A549 treated with DMSO at 1 μM for 4 hours (cell line): ENCODE results near the gene BRMS1. TPM values are rescaled to one million over a fixed set of nuclear protein-coding genes. Genes with fewer than 3 reads are reported as not detected.

Experiments
- total RNA-seq: library from RNA; stranded (reverse); fragments of 200-300 nt; extraction: Qiagen RNA extraction; gene quantifications from 5 replicates; pipeline ENCODE4 v1.2.3, GENCODE V29; 2022; ENCODE audit warnings: low read depth

The BRMS1 gene, protein sequence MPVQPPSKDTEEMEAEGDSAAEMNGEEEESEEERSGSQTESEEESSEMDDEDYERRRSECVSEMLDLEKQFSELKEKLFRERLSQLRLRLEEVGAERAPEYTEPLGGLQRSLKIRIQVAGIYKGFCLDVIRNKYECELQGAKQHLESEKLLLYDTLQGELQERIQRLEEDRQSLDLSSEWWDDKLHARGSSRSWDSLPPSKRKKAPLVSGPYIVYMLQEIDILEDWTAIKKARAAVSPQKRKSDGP
- total RNA-seq, result 81.4 to 99.0 TPM (median 87.3 TPM) in 5 replicates

DNA sequence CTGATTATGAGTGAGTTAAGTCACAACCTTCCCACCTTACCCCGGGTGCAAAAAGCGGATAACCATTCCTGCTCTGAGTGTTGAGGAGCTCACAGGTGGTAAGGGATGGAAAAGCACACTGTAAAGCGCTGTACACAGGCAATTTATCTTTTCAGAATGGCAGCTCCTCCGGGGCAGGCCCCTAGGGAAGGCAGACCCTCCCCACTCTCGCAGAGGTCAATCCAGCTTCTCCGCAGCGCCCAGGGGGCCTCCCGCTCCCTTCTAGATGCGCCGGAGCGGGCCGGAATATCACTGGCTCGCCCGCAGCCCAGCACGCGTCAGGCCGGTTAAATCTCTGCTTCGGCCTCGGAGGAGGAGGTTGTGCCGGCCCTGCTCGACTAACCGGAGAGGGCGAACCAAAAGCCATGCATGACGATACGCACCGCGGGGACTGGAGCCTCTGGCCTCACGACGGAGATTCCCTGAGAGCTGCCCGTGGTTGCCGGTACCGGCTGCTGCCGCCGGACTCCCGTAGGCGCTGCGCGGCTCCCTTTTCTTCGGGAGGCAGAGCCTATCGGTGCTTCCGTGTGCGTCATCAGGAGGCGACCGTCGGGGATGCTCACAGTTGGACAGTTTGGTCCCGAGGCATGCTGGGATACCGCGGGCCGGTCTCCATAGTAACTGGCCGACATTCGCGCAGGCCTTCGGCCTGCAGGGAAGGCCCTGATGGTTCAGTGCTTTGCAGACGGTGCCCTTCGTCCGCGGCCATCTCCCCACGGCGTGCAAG lies at the start of gene BRMS1:
Gene BRMS1, minus strand, starts transcription at position 555 of the 766 bp plus-strand sequence. CDS start 2,870 bp downstream, outside the sequence.

DNA sequence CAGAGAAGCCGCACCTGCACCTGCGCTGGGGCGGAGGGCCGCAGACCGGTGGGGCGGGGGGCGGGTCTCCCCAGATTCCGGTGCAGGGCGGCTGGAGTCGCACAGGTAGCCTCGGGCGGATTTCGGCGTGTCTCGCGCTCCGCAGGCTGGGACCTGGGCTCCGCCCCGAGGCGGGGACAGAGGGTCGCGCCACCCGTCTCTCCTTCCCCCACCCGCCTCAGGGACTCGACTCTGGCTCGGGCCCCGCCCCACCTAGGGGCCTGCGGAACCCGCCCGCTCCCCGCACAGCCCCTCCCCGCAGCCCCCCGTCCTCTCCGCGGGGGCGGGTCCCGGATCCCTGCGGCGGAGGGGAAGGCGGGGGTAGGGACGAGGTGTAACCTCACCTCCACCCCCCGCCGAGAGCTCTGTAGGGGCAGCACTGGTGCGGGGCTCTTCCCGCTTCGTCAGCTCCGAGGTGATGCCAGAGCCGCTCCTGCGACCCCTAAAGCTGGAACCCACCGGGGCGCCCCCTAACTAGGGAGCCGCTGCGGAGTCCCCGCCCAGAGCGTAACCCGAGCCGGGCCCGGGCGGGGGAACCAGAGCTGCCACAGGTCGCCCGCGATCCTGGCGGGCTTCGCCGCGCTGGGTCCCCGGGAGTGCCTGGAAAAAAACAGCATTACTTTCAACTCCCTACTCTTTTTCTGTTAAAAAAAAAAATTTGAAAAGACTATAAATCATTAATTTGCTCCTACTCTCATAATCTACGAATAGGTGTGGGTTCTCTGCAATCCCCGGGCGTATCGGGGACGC lies 26.9 kb upstream of the BRMS1 start, which contains the start of gene SLC29A2:
Gene SLC29A2, minus strand, starts transcription at position 134 of the 789 bp plus-strand sequence. CDS start 169 bp downstream, outside the sequence.

DNA sequence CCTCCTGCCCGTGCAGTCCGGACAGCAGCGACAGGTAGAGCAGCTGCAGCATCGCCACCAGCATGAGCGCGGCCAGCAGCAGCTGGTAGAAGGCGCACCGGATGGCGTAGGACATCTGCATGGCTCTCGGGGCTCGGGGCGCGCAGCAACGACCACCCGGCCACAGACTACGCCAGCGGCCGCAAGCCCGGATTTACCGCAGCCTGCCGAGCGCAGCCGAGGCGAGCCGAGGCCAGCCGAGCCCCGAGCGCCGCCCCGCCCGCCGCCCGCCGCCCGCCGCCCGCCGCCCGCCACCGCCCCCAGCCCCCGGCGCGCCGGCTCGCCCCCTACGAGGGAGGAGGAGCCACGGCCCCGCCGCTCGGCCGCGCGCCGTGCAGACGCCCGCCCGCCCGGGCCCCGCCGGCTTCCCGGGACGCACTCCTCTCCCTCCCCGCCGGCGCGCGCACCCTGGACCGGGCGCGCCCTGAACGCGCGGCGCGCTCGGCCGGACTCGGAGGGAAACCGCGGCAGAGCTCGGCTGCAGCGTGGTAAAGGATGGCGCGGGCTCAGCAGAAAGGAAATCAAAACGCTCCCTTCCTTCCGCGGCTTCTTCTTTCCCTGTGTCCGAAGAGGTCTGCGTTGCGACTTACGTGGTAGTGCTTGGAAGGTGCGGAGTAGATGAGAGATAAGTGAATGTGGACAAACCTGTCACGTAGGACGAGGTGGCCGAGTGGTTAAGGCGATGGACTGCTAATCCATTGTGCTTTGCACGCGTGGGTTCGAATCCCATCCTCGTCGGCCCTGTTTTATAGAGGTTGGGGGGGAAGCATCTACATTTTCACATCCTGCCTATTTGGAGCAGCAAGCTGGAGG lies 2.7 kb upstream of the BRMS1 start, which contains the start of gene B4GAT1:
Gene B4GAT1, minus strand, starts transcription at position 205 of the 852 bp plus-strand sequence. Its CDS starts 84 bp downstream, at position 121.

GRCh38 chr11:66336234-66337102 lies 8.4 kb downstream of the BRMS1 start, which contains the start of gene RIN1:
TSS of gene RIN1 (minus strand) at chr11:66336434. CDS start at chr11:66336402, 32 bp downstream.

GRCh38 chr11:66316849-66317251 lies 28.1 kb downstream of the BRMS1 start, which contains the start of gene CD248:
TSS of gene CD248 (minus strand) at chr11:66317044. CDS start at chr11:66317027, 17 bp downstream.

GRCh38 chr11:66291706-66292542 lies 53.0 kb downstream of the BRMS1 start, which contains the start of gene TMEM151A:
TSS of gene TMEM151A (plus strand) at chr11:66291894. CDS start at chr11:66292014, 120 bp downstream.

DNA sequence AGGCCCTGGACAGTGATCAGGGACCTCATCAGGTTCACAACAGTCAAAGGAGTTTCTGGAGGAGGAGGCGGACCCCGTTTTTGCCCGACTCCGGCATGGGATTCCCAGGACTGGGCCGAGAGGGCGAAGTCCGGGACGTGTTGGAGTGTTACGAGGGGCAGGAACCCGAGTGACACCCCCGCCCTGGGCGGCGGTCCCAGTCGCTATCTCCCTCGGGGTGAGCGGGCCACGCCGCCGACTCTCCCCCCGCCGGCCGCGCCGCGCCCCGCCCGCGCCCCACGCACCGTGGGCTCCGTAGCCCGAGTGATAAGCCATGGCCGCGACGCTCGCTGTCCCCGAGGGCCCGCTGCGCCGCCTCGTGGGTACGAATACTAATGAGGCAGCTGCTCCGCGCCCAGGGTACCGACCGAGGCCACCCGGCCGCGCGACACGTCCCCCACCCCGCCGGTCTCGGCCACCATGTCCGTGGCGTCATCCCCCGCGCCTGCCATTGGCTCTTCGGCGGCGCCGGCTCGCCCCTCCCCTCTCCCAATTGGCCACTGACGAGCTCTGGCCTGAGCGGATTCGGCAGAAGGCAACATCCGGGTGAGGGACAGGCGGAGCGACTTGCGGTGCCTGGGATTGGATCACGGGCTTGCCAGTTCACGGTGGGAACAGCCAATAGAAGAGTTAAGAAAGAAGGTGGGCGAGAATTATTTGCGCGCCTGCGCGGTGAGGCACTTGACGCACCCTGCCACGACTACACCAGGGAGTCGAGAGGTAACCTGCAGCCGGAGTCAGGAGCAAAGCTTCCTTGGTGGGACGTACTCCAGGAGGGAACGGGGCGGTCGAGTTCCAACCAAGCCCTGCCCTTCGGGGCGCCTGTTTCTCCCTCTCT lies 56.0 kb downstream of the BRMS1 start, which contains the start of gene YIF1A:
Gene YIF1A, minus strand, starts transcription at position 473 of the 877 bp plus-strand sequence. Its CDS starts 158 bp downstream, at position 315.

Other genes with a start within 250 kb of the BRMS1 start
- gene KLC2, start 87.4 kb downstream of the BRMS1 start, total RNA-seq, result 34.8 to 48.3 TPM (median 43.1 TPM) in 5 replicates
- gene RAB1B, start 76.5 kb downstream of the BRMS1 start, total RNA-seq, result 132 to 155 TPM (median 139 TPM) in 5 replicates
- 1.1 to 2.6 TPM (median 2.2 TPM) in 5 replicates for gene CNIH2, start 66.9 kb downstream of the BRMS1 start, total RNA-seq
- gene YIF1A, start 56.0 kb downstream of the BRMS1 start, total RNA-seq, result 100 to 122 TPM (median 111 TPM) in 5 replicates
- gene TMEM151A, start 53.2 kb downstream of the BRMS1 start, total RNA-seq, result 2.0 to 3.5 TPM (median 3.2 TPM) in 5 replicates
- gene CD248, start 28.1 kb downstream of the BRMS1 start, total RNA-seq, result not detected in 5 replicates
- gene RIN1, start 8.7 kb downstream of the BRMS1 start, total RNA-seq, result 33.9 to 45.2 TPM (median 38.2 TPM) in 5 replicates
- gene B4GAT1, start 2.5 kb upstream of the BRMS1 start, total RNA-seq, result 14.6 to 19.9 TPM (median 18.2 TPM) in 5 replicates
- 3.4 to 5.7 TPM (median 4.1 TPM) in 5 replicates for gene SLC29A2, start 26.7 kb upstream of the BRMS1 start, total RNA-seq
- not detected in 5 replicates for gene NPAS4, start 75.9 kb upstream of the BRMS1 start, total RNA-seq
- gene MRPL11, start 93.7 kb upstream of the BRMS1 start, total RNA-seq, result 87.4 to 117 TPM (median 111 TPM) in 5 replicates
- 5.0 to 6.4 TPM (median 5.0 TPM) in 5 replicates for gene PELI3, start 121.8 kb upstream of the BRMS1 start, total RNA-seq
- 54.9 to 77.2 TPM (median 56.6 TPM) in 5 replicates for gene DPP3, start 135.3 kb upstream of the BRMS1 start, total RNA-seq
- 8.7 to 11.2 TPM (median 10.4 TPM) in 5 replicates for gene BBS1, start 165.5 kb upstream of the BRMS1 start, total RNA-seq
- 7.8 to 13.8 TPM (median 12.9 TPM) in 5 replicates for gene ZDHHC24, start 200.9 kb upstream of the BRMS1 start, total RNA-seq
- 0.02 to 0.08 TPM (median 0.05 TPM) in 3 of 5 replicates, not detected in the others for gene ACTN3, start 201.8 kb upstream of the BRMS1 start, total RNA-seq
- gene CTSF, start 223.5 kb upstream of the BRMS1 start, total RNA-seq, result 32.4 to 36.0 TPM (median 34.3 TPM) in 5 replicates
- gene CCDC87, start 248.0 kb upstream of the BRMS1 start, total RNA-seq, result 0.53 to 0.74 TPM (median 0.64 TPM) in 5 replicates
- gene CCS, start 248.1 kb upstream of the BRMS1 start, total RNA-seq, result 25.0 to 29.3 TPM (median 25.7 TPM) in 5 replicates